Measurements from ENCODE around the gene RPIA.

DNA sequence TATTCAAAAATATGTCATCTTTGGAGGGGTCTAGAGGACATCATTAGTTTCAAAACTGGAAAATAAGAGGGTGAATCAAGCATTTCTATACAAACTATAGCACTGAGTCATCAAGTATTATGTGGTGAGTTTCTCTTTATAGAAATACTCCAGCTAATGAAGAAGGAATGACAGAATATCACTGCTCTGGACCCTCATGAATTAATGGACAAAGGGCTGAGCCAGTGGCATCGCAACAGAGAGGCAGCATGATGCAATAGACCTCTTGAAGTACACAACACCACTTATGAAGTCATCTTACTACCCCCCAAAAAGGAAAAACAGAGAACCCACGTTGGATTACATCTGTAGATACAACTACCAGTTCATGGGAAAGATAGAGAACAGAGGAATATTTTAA lies 36.8 kb upstream of the RPIA start:
- no peak for TF ChIP-seq SUZ12 (IDR thresholded peaks at IDR 0.05)
- TF ChIP-seq, protein P1, sequence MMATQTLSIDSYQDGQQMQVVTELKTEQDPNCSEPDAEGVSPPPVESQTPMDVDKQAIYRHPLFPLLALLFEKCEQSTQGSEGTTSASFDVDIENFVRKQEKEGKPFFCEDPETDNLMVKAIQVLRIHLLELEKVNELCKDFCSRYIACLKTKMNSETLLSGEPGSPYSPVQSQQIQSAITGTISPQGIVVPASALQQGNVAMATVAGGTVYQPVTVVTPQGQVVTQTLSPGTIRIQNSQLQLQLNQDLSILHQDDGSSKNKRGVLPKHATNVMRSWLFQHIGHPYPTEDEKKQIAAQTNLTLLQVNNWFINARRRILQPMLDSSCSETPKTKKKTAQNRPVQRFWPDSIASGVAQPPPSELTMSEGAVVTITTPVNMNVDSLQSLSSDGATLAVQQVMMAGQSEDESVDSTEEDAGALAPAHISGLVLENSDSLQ (IDR thresholded peaks at IDR 0.05): no peak
- TF ChIP-seq FOXM1 (IDR thresholded peaks at IDR 0.05; ENCODE audit: borderline replicate concordance): no peak
- TF ChIP-seq NFRKB (IDR thresholded peaks at IDR 0.05): no peak
- no peak for TF ChIP-seq SP1 (IDR thresholded peaks at IDR 0.05)
- TF ChIP-seq HDGF (IDR thresholded peaks at IDR 0.05; ENCODE audit: borderline replicate concordance): no peak
- no peak for TF ChIP-seq CTBP1 (IDR thresholded peaks at IDR 0.05; ENCODE audit: borderline replicate concordance)
- no peak for TF ChIP-seq TARDBP (IDR thresholded peaks at IDR 0.05)
- TF ChIP-seq BHLHE40 (IDR thresholded peaks at IDR 0.05; ENCODE audit: borderline replicate concordance): no peak

Measured in HEK293T (cell line).